H1 (cell line): ENCODE measurements around the gene ABHD12. TPM values are rescaled to one million over a fixed set of nuclear protein-coding genes. Genes with fewer than 3 reads are reported as not detected.
A peak's percentile ranks its signal among the peaks of the same experiment; 100 is the strongest.

Source experiments
- CTCF ChIA-PET: fragments of 300-600 bp; sonication (Branson Sonifier 250); formaldehyde crosslinking; loops from one replicate; lab custom pipeline; 2021; ENCODE audit not compliant: partially characterized antibody; lab: Charles Lee
- POLR2A ChIA-PET: fragments of 300-600 bp; sonication (Branson Sonifier 250); formaldehyde crosslinking; loops from one replicate; lab custom pipeline; 2021; ENCODE audit warnings: inconsistent platforms; ENCODE audit not compliant: partially characterized antibody; lab: Charles Lee
- DNase-seq, 2 experiments: peaks; one replicate each; pipeline versions ENCODE4 v3.0.0 to v3.0.0-alpha.2; 2010 to 2022; ENCODE audit warnings: low spot score in 2 of 2, low read depth in 1 of 2, mixed read lengths in 1 of 2
- FAIRE-seq: peaks from 2 replicates; lab custom pipeline; 2011; peaks lifted over from hg19 to GRCh38; lab: Jason Lieb, UNC
- H2AFZ ChIP-seq: 2 replicates; pipeline ENCODE4 v1.8.1; 2012; ENCODE audit warnings: low read length, inconsistent platforms
- H2AK5ac ChIP-seq: 2 replicates; pipeline ENCODE4 v1.6.1; 2013; ENCODE audit warnings: low read depth, low read length
- H2BK120ac ChIP-seq: replicated peaks from 2 replicates; pipeline ENCODE3; 2013; ENCODE audit warnings: low read depth, low read length, inconsistent platforms
- H2BK12ac ChIP-seq: 2 replicates; pipeline ENCODE4 v1.6.1; 2013; ENCODE audit warnings: low read depth, low read length
- H2BK15ac ChIP-seq: 2 replicates; pipeline ENCODE4 v1.6.1; 2013; ENCODE audit warnings: low read length
- H2BK20ac ChIP-seq: 2 replicates; pipeline ENCODE4 v1.6.1; 2013; ENCODE audit warnings: low read length
- H2BK5ac ChIP-seq: 2 replicates; pipeline ENCODE4 v1.6.1; 2013; ENCODE audit warnings: low read depth, low read length
- H3K14ac ChIP-seq: 2 replicates; pipeline ENCODE4 v1.6.1; 2013; ENCODE audit warnings: inconsistent platforms; ENCODE audit not compliant: insufficient read length
- H3K18ac ChIP-seq: 2 replicates; pipeline ENCODE4 v1.6.1; 2013; ENCODE audit warnings: low read length; ENCODE audit errors: extremely low read depth
- H3K23ac ChIP-seq: 2 replicates; pipeline ENCODE4 v1.6.1; 2013; ENCODE audit warnings: inconsistent platforms; ENCODE audit not compliant: insufficient read length
- H3K23me2 ChIP-seq: 2 replicates; pipeline ENCODE4 v1.6.1; 2013; ENCODE audit warnings: low read depth, low read length
- H3K27ac ChIP-seq: 2 replicates; pipeline ENCODE4 v1.6.1; 2011; ENCODE audit warnings: low read depth, low read length, inconsistent platforms
- H3K27me3 ChIP-seq, 4 experiments: replicated peaks in 1 of 4; 1 replicate in 1 of 4; 2 replicates in 3 of 4; pipeline versions ENCODE4 v1.6.1 to v1.8.1; 2011 to 2013; ENCODE audit warnings: low read length in 3 of 4, mild to moderate bottlenecking in 3 of 4, inconsistent platforms in 2 of 4, mixed read lengths in 2 of 4, moderate library complexity in 1 of 4; ENCODE audit not compliant: control insufficient read depth in 3 of 4, insufficient read depth in 3 of 4; ENCODE audit errors: extremely low read depth in 1 of 4
- H3K36me3 ChIP-seq, 4 experiments: 2 replicates each; pipeline versions ENCODE4 v1.6.1 to v1.8.1; 2011 to 2013; ENCODE audit warnings: mild to moderate bottlenecking in 4 of 4, low read length in 3 of 4, moderate library complexity in 2 of 4, control low read depth in 1 of 4, inconsistent platforms in 1 of 4; ENCODE audit not compliant: insufficient read depth in 4 of 4, control insufficient read depth in 2 of 4
- H3K4ac ChIP-seq: replicated peaks from 2 replicates; pipeline ENCODE3; 2013; ENCODE audit warnings: low read length, low read depth, mixed read lengths, inconsistent platforms; ENCODE audit not compliant: insufficient read length
- H3K4me1 ChIP-seq, 4 experiments: replicated peaks in 1 of 4; 1 replicate in 1 of 4; 2 replicates in 3 of 4; pipeline versions ENCODE4 v1.6.1 to v1.8.1; 2011 to 2013; ENCODE audit warnings: low read length in 3 of 4, inconsistent platforms in 2 of 4, mixed read lengths in 1 of 4; ENCODE audit not compliant: insufficient read depth in 4 of 4, control insufficient read depth in 3 of 4
- H3K4me2 ChIP-seq, 2 experiments: 2 replicates each; pipeline versions ENCODE4 v1.6.1 to v1.8.1; 2011 to 2013; ENCODE audit warnings: low read depth in 2 of 2, low read length in 2 of 2, control low read depth in 1 of 2, inconsistent platforms in 1 of 2, mild to moderate bottlenecking in 1 of 2; ENCODE audit not compliant: insufficient read depth in 1 of 2
- H3K4me3 ChIP-seq, 4 experiments: fragments of 200-600, 300-600 bp in 1 of 4; sonication (generic), shearing (Covaris generic), sonication (Bioruptor Twin) in 1 of 4; 2 replicates each; pipeline versions ENCODE4 v1.5.1 to v1.8.1; 2011 to 2016; ENCODE audit warnings: low read length in 4 of 4, low read depth in 3 of 4, control low read depth in 2 of 4, inconsistent platforms in 2 of 4, mild to moderate bottlenecking in 2 of 4, mixed read lengths in 1 of 4, moderate library complexity in 1 of 4; ENCODE audit not compliant: insufficient read depth in 2 of 4; ENCODE audit errors: extremely low read depth in 1 of 4
- H3K56ac ChIP-seq: replicated peaks from 2 replicates; pipeline ENCODE3; 2013; ENCODE audit warnings: low read depth, mild to moderate bottlenecking, mixed read lengths, low read length, inconsistent platforms; ENCODE audit not compliant: insufficient read length
- H3K79me1 ChIP-seq: 2 replicates; pipeline ENCODE4 v1.6.1; 2013; ENCODE audit warnings: low read depth, low read length, control low read depth
- H3K79me2 ChIP-seq, 2 experiments: 2 replicates each; pipeline versions ENCODE4 v1.6.1 to v1.8.1; 2012 to 2013; ENCODE audit warnings: low read length in 2 of 2, mild to moderate bottlenecking in 2 of 2, inconsistent platforms in 1 of 2; ENCODE audit not compliant: insufficient read depth in 2 of 2, control insufficient read depth in 1 of 2
- H3K9ac ChIP-seq, 4 experiments: replicated peaks in 1 of 4; 1 replicate in 1 of 4; 2 replicates in 3 of 4; pipeline versions ENCODE4 v1.6.1 to v1.8.1; 2011 to 2013; ENCODE audit warnings: low read depth in 3 of 4, low read length in 3 of 4, control low read depth in 2 of 4, mild to moderate bottlenecking in 2 of 4, moderate library complexity in 2 of 4, inconsistent platforms in 1 of 4; ENCODE audit errors: extremely low read depth in 1 of 4
- H3K9me3 ChIP-seq, 2 experiments: 2 replicates each; pipeline versions ENCODE4 v1.6.1 to v1.8.1; 2012 to 2013; ENCODE audit warnings: mild to moderate bottlenecking in 2 of 2, moderate library complexity in 2 of 2, control low read depth in 1 of 2, inconsistent platforms in 1 of 2, low read depth in 1 of 2, low read length in 1 of 2, mixed read lengths in 1 of 2; ENCODE audit not compliant: insufficient read depth in 2 of 2
- H4K20me1 ChIP-seq, 2 experiments: replicated peaks in 1 of 2; 2 replicates each; pipeline versions ENCODE3 to v1.8.1; 2011 to 2013; ENCODE audit warnings: inconsistent platforms in 2 of 2, low read length in 2 of 2, mild to moderate bottlenecking in 1 of 2; ENCODE audit not compliant: insufficient read depth in 2 of 2, control insufficient read depth in 1 of 2
- H4K5ac ChIP-seq: 2 replicates; pipeline ENCODE4 v1.6.1; 2013; ENCODE audit warnings: low read length, low read depth, mixed read lengths, inconsistent platforms; ENCODE audit not compliant: insufficient read length
- H4K8ac ChIP-seq: 2 replicates; pipeline ENCODE4 v1.8.0; 2013; ENCODE audit warnings: mild to moderate bottlenecking, moderate library complexity, low read length, inconsistent platforms; ENCODE audit not compliant: insufficient read depth; ENCODE audit errors: extremely low read depth
- H4K91ac ChIP-seq: replicated peaks from 2 replicates; pipeline ENCODE3; 2013; ENCODE audit warnings: low read length, mixed read lengths, inconsistent platforms; ENCODE audit not compliant: insufficient read length
- GABPA ChIP-seq: IDR thresholded peaks from 2 replicates; pipeline ENCODE4 v1.6.1; 2011; ENCODE audit warnings: mild to moderate bottlenecking, low read length, moderate library complexity, borderline replicate concordance; ENCODE audit not compliant: insufficient read depth
- KDM1A ChIP-seq: fragments of 200-600, 300-600 bp; sonication (generic); IDR thresholded peaks from 2 replicates; pipeline ENCODE4 v1.7.1; 2016; ENCODE audit warnings: mild to moderate bottlenecking, low read length, borderline replicate concordance
- POLR2AphosphoS5 ChIP-seq: IDR thresholded peaks from 2 replicates; pipeline ENCODE4 v1.6.1; 2011; ENCODE audit warnings: low read depth, low read length
- SIRT6 ChIP-seq: IDR thresholded peaks from one replicate; pipeline ENCODE4 v1.7.1; 2012; ENCODE audit warnings: low read length, inconsistent platforms
- SP2 ChIP-seq: IDR thresholded peaks from 2 replicates; pipeline ENCODE4 v1.6.1; 2012; ENCODE audit warnings: mild to moderate bottlenecking, low read length, inconsistent platforms
- SP4 ChIP-seq: IDR thresholded peaks from 2 replicates; pipeline ENCODE4 v1.6.1; 2012; ENCODE audit warnings: low read length, inconsistent platforms
- TCF12 ChIP-seq: IDR thresholded peaks from 2 replicates; pipeline ENCODE4 v1.6.1; 2011; ENCODE audit warnings: low read depth, mild to moderate bottlenecking, low read length
- WGBS, 2 experiments: shearing (Covaris generic) in 1 of 2; methylation state at CpG; one replicate each; pipeline versions ENCODE4 v1.1.6 to v1.1.7; 2013 to 2015; ENCODE audit warnings: low lambda C conversion rate in 2 of 2, mixed read lengths in 2 of 2, inconsistent platforms in 1 of 2, low coverage in 1 of 2, missing lambda C conversion rate in 1 of 2; ENCODE audit not compliant: insufficient replicate concordance in 2 of 2, insufficient coverage in 1 of 2, insufficient read length in 1 of 2; ENCODE audit errors: extremely low coverage in 1 of 2, missing lambda C conversion rate in 1 of 2; 5-methylcytosine and 5-hydroxymethylcytosine counted together
- polyA plus RNA-seq, 7 experiments: library from polyadenylated mRNA; depleted of rRNA in 3 of 7; stranded (reverse) in 5 of 7; unstranded in 2 of 7; fragments of >200 nt in 5 of 7; fragments of 200-250 nt in 2 of 7; gene quantifications; 1 replicate in 5 of 7; 2 replicates in 1 of 7; 4 replicates in 1 of 7; pipeline versions ENCODE4 v1.2.1 to v1.2.3, GENCODE V29; 2011 to 2013; ENCODE audit warnings: missing spikeins in 2 of 7, mixed read lengths in 2 of 7
- total RNA-seq: library from RNA; stranded (reverse); fragmentation: NEBNext Ultra II Directional; extraction: Animal tissue kit (Norgen Biotek cat#: 25700); gene quantifications from 2 replicates; pipeline ENCODE4 v1.2.1, GENCODE V29; 2021
- TF ChIP-seq, protein P1 (sequence below): IDR thresholded peaks from 2 replicates; pipeline ENCODE4 v1.6.1; 2011; ENCODE audit warnings: low read length, improper control_type of control experiment
- TF ChIP-seq, protein P2 (sequence below), 3 experiments: IDR thresholded peaks; 1 replicate in 2 of 3; 2 replicates in 1 of 3; pipeline versions ENCODE4 v1.5.1 to v1.6.1; 2011; ENCODE audit warnings: low read length in 3 of 3, mild to moderate bottlenecking in 3 of 3, inconsistent platforms in 2 of 3, low read depth in 1 of 3, moderate library complexity in 1 of 3; ENCODE audit not compliant: insufficient read depth in 1 of 3; ENCODE audit errors: control extremely low read depth in 1 of 3

The ABHD12 gene
- total and polyA plus RNA-seq, 2 of the 8 experiments (the other 6 are each of a cell fraction or from before 2014, with no cell fraction given): 31.3 to 59.5 TPM

DNA sequence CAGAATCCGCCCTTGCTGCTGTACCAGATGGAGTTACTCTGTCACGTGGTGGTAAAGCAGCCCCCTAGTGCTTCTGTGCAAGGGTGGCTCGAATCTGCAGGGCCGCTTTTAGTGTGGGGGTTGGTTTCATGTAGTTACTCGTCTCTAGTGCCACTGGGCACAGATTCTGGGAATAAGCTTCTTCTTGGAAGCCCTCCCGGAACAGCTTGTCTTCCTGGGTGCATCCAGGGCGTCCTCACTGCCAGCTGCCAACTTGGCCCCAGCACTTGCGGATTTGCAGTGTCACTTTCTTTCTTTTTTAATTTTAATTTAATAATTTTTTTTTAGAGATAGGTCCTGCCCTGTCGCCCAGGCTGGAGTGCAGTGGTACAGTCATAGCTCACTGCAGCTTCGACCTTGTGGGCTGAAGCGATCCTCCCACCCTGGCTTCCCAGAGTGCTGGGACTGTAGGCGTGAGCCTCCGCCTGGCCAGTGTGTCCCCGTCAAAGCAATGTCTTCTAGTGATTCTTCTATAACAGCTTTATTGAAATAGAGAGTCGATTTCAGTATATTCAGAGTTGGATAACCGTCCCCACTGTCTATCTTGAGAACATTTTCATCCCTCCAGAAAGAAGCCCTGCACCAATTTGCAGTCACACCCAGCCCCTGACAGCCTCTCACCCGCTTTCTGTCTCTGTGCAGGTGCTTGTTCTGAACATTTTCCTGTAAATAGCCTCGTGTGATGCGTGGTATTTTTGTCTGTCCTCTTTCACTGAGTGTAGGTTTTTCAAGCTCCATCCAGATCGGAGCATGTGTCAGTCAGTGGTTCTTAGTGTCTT is 116.9 kb downstream of the ABHD12 start:
- Histone ChIP-seq H3K4me2 (no peak overlapping the region), H4K8ac (no peak overlapping the region), H3K4me1 (no peaks in the 10 kb centered on the region; a peak in 2 of 7 replicates), H2BK120ac (no peak overlapping the region), H3K18ac (no peak overlapping the region), H3K23me2 (no peaks in the 10 kb centered on the region), H3K9ac (no peak overlapping the region), H3K27ac (no peak overlapping the region), H2AK5ac (no peak overlapping the region), H2AFZ (no peak overlapping the region), H3K23ac (no peak overlapping the region), H4K91ac (no peak overlapping the region), H3K14ac (no peak overlapping the region), H4K5ac (no peak overlapping the region), H3K56ac (no peak overlapping the region), H3K4ac (no peak overlapping the region), H2BK5ac (no peak overlapping the region), H2BK20ac (no peak overlapping the region), H4K20me1 (peaks cover 4 to 5% of the 10 kb centered on the region in 2 experiments), H2BK12ac (no peak overlapping the region), H3K79me2 (no peaks in the 10 kb centered on the region), H3K9me3 (no peaks in the 10 kb centered on the region), H3K4me3 (no peak overlapping the region), H3K27me3 (no peaks in the 10 kb centered on the region), H2BK15ac (no peak overlapping the region), H3K36me3 (peaks cover 7 to 31% (median 16%) of the 10 kb centered on the region in 4 experiments; a peak in 7 of 8 replicates), H3K79me1 (no peaks in the 10 kb centered on the region; the same call in 1 of the 2 replicates)
- POLR2A ChIA-PET: no interaction called here
- DNase-seq: peak in 1 of 2 experiments; percentile 27
- FAIRE-seq: no peak
- CTCF ChIA-PET: interaction anchor here (0.9 to 1.6 kb wide), 2 partner anchors 16 to 27 kb away, joined by 4 to 5 read pairs; no protein-coding TSS in a partner anchor
- 90% methylated on average over 20 of the region's 20 CpGs; no CpG with 5 or more reads in 1 of the 2 experiments for WGBS, 2 experiments
- TF ChIP-seq POLR2AphosphoS5 (no peak), GABPA (no peak), SP4 (no peak), SIRT6 (no peak), TCF12 (no peak), SP2 (no peak), KDM1A (no peak)
- TF ChIP-seq, protein P1, sequence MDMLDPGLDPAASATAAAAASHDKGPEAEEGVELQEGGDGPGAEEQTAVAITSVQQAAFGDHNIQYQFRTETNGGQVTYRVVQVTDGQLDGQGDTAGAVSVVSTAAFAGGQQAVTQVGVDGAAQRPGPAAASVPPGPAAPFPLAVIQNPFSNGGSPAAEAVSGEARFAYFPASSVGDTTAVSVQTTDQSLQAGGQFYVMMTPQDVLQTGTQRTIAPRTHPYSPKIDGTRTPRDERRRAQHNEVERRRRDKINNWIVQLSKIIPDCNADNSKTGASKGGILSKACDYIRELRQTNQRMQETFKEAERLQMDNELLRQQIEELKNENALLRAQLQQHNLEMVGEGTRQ: no peak
- TF ChIP-seq, protein P2, sequence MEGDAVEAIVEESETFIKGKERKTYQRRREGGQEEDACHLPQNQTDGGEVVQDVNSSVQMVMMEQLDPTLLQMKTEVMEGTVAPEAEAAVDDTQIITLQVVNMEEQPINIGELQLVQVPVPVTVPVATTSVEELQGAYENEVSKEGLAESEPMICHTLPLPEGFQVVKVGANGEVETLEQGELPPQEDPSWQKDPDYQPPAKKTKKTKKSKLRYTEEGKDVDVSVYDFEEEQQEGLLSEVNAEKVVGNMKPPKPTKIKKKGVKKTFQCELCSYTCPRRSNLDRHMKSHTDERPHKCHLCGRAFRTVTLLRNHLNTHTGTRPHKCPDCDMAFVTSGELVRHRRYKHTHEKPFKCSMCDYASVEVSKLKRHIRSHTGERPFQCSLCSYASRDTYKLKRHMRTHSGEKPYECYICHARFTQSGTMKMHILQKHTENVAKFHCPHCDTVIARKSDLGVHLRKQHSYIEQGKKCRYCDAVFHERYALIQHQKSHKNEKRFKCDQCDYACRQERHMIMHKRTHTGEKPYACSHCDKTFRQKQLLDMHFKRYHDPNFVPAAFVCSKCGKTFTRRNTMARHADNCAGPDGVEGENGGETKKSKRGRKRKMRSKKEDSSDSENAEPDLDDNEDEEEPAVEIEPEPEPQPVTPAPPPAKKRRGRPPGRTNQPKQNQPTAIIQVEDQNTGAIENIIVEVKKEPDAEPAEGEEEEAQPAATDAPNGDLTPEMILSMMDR (IDR thresholded peaks at IDR 0.05; ENCODE audit: control extremely low read depth in 1 of 3, insufficient read depth in 1 of 3, low read depth in 1 of 3, low read length in 3 of 3): no peak
